DMS 273 (cell line): Measurements from ENCODE around the gene CCDC85B.
A peak's percentile ranks its signal among the peaks of the same experiment; 100 is the strongest.

Experiments
- DNase-seq: peaks from one replicate; lab custom pipeline; 2025; ENCODE audit not compliant: unreplicated experiment; lab: John Stamatoyannopoulos, UW

Gene CCDC85B

DNA sequence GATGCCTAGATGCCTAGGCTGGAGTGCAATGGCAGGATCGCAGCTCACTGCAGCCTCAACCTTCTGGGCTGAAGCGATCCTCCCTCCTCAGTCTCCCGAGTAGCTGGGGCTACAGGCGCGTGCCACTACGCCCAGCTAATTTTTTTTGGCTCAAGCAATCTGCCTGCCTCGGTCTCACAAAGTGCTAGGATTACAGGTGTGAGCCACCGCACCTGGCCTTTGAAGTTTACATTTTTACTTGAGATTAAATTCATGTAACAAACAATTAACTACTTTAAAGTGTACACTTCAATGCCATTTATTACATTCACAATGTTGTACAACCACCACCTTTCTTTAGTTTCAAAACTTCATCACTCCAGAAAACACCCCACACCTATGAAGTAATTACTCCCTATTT is 13.2 kb downstream of the CCDC85B start:
- DNase-seq: no peak

DNA sequence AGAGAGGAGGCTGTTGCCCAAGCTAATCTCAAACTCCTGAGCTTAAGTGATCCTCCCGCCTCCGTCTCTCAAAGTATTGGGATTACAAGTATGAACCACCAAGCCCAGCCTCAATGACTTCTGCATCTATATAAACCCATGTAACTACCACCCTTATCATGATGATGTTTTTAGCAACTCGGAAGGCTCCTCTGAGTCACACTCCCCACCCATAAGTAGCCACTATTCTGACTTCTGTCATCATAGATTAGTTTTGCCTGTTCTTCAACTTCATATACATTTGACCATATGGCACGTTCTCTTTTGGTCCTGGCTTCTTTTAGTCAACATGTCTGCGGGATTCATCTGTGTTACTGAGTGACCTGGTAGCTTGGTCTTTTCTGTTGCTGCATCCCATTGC is 16.1 kb downstream of the CCDC85B start:
- DNase-seq: no peak

DNA sequence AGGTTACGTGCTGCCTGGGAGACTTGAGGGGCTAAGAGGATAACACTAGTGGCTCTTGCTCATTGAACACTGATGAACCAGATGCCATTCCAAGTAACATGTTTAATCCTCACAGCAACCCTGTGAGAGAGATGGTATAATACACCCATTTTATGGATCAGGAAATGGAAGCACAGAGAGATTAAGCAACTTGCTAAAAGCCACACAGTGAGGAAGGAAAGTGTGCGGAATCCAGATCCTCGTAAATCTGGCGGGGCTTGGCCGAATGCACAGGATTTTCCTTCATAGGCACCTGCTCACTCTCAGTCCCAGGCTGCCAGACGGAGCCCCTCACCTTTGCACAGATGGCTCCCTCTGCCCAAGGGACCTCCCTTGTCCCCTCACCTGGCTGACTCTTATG is 17.4 kb downstream of the CCDC85B start:
- no peak for DNase-seq

DNA sequence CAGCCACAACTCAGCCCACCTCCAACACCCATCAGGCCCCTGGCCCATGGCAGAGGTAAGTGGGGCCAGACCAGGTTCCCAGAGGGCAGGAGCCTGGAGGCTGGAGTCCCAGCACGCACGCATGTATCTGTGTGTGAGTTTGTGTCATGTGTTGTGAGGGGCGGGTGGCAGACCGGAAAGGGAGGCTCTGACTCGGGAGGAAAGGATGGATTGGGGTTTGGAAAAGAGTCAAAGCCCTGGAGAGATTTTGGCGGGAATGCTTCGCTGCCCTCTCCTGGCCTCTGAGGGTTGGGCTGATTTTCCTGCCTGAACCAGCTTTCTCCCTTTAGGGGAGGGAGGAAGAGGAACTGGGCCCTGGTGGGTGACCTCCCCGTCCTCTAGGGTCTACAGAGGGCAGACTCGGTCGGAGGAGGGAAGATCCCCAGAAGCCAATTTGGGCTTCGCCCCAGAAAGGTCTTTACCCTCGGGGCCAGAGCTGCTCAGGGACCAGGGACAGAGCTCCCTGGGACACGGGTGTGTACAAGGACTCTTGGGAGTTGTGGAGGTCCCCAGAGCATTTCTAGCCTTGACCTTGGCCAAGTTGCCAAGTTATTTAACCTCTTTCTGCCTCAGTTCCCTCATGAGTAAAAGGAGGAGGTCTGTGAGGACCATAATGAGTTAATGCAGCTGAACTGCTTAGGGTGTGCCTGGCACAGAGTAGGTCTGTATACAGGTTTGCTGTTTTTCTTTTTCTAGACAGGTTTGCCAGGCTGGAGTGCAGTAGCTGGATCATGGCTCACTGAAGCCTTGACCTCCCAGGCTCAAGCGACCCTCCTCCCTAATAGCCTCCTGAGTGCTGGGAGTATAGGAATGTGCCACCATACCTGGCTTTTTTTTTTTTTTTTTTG is 21.5 kb downstream of the CCDC85B start:
- peak; percentile 82 for DNase-seq

- no peak for DNase-seq
Observed at GRCh38 chr11:65912845-65913244, 22.4 kb downstream of the CCDC85B start.

- peak; percentile 72 for DNase-seq
Observed at GRCh38 chr11:65915101-65915820, 24.8 kb downstream of the CCDC85B start.

GRCh38 chr11:65915821-65916251 is 25.4 kb downstream of the CCDC85B start:
- DNase-seq: peak; percentile 63

GRCh38 chr11:65916391-65916790 is 25.9 kb downstream of the CCDC85B start:
- DNase-seq: no peak

DNA sequence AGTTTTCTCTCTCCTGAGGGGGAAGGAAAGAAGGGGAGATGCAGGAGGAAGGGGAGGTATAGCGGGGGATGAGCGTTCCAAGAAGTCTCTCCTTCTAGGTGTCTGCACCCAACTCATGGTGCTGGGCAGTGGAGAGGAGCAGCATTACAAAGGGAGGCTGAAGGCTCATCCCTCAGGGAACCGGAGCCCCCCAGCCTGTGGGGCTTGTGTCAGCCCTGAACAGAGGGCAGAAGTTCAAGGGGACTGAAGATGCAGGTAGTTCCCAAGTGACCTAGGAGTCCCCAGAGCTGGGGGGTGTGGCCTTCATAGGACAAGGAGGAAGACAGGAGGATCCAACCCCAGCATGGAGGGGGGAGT is 26.6 kb downstream of the CCDC85B start:
- no peak for DNase-seq

DNA sequence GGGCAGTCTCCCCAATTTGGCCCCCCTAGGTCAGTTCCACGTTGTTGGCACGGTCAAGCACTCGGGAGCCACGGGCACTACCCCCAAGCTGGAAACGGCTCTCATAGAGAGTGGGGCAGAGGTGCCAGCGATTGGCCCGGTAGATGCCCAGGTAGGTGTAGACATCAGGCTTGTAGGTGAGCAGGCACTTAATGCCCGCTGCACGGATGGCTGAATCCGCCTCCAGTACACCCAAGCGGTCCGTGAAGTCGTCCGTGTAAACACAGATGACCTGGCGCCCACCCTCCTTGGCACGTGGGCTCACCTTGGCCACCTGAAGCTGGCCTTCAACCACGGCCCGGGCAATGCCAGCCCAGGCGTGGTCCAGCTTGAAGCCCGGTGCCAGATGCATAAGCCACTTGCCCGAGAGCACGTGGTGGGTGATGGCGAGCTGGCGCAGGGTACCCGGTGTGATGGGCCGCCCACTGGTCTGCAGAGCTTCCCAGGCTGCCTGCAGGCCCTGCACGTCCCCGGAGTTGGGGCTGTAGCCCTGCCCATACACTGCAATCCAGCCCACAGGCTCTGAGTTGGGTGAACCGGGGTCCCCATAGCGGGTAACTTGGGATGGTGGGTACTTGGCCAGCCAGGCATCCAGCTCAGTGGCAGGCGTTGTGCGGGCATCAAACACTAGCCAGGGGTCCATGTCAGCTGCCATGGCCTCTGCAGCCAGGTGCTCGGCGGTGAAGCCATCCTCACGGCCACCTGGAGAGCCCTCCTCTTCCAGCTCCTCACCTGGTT is 27.1 kb downstream of the CCDC85B start:
- DNase-seq: no peak

GRCh38 chr11:65918211-65919140 is 28.0 kb downstream of the CCDC85B start, which contains the start of gene C11orf68:
C11orf68 (minus strand) TSS chr11:65919062; CDS start chr11:65919031, 31 bp downstream.
- peak; percentile 63 for DNase-seq

DNA sequence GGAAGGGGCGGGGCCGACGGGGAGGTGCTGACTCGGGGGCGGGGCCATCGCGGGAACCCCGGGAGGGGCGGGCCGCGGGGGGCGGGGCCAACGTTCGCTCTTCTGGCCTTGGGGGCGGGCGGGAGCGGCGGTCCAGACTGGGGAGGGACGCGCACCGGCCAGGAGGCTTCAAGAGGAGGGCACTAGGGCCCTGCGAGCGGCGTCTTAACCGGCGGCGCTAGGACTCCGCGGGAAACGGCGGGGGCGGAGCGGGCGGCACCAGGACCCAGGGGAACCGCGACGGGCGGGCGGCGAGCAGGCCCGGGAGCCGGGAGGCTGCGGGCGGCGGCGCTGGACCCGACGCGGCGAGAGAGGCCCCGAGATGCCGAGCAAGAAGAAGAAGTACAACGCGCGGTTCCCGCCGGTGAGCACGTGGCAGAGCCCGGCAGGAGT is 28.7 kb downstream of the CCDC85B start, which contains the start of gene DRAP1:
Gene DRAP1, plus strand, starts transcription at position 286 of the 432 bp plus-strand sequence. Its CDS starts 76 bp downstream, at position 362.
- peak; percentile 97 for DNase-seq

- peak; percentile 62 for DNase-seq
Observed at GRCh38 chr11:65919573-65920371, 29.3 kb downstream of the CCDC85B start.

DNA sequence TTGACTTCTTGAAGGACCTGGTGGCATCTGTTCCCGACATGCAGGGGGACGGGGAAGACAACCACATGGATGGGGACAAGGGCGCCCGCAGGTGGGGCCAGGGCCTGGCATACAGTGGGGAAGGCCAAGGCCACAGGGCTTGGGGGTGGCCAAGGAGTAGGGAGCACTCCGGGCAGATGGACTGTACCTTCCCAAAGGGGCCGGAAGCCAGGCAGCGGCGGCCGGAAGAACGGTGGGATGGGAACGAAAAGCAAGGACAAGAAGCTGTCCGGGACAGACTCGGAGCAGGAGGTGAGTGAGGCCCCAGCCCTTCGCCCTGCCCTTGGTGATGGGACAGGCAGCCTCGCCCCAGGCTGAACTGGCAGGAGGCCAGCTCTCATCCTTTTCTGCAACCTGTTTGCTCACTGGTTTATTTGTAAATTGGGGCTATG is 29.9 kb downstream of the CCDC85B start:
- DNase-seq: no peak

DNA sequence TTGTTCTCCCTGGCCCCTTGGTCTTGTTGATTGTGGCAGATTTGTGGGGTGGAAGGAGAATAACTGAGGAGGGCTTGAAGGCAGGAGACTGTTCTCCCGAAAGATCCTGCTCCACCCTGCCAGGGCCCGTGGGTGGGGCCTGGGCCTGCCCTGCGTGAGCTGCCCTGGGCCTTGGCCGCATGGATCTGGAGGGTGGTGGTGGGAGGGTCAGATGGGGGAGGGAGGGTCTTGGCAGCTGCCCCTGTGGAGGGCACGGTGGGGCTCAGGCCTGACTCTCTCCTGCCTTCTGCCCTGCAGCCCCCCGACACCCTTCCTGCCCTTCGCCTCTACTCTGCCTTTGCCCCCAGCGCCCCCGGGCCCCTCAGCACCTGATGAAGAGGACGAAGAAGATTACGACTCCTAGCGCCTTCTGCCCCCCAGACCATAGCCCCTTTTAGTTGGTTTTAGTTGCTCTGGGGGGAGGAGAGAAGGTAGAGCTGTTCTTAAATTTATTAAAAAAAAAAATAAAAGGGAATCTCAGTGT is 30.6 kb downstream of the CCDC85B start:
- no peak for DNase-seq

GRCh38 chr11:65921876-65922275 is 31.4 kb downstream of the CCDC85B start:
- no peak for DNase-seq

- DNase-seq: no peak
Observed at GRCh38 chr11:65922565-65922964, 32.1 kb downstream of the CCDC85B start.

- DNase-seq: no peak
Observed at GRCh38 chr11:65925397-65925796, 34.9 kb downstream of the CCDC85B start.

DNA sequence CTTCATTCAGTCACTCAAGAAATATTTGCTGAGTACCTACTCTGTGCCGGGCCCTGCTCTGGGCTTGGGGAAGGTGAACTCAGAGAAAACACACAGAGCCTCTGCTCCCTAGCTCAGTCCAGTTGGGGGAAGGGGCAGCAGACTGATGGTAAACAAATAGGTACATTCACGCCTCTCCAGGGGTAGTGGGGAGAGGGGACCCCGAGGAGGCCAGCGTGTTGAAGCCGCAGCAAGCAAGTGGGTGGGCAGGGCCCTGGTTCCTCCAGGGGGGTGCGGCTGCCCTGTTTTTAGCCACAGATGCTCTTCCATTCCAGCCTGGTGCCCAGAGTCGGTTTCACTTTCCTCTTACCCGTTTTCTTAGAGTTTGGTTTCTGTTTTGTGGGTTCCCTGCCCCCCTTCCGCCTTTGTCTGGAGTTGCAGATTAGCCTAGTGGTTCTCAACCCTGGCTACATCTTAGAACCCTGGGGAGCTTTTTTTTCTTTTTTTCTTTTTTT is 37.5 kb downstream of the CCDC85B start:
- no peak for DNase-seq
